CD4-positive, alpha-beta T cell (primary cell): Measurements from ENCODE around the gene SPACA6. TPM values are rescaled to one million over a fixed set of nuclear protein-coding genes. Genes with fewer than 3 reads are reported as not detected.
A peak's percentile ranks its signal among the peaks of the same experiment; 100 is the strongest.

Experiments used
- ATAC-seq: fragments of 200-7000 bp; cut with Tn5 transposase; one replicate; pipeline ENCODE4 v1.10.0; 2022; ENCODE audit warnings: mild to moderate bottlenecking; ENCODE audit not compliant: poor library complexity
- CTCF ChIA-PET: fragments of 350-600 bp; sonication (Branson Sonifier 250); formaldehyde crosslinking; loops from one replicate; lab custom pipeline; 2021; ENCODE audit warnings: antibody characterized with exemption, inconsistent platforms; lab: Charles Lee
- POLR2A ChIA-PET: fragments of 350-600 bp; sonication (Branson Sonifier 250); formaldehyde crosslinking; loops from one replicate; lab custom pipeline; 2021; ENCODE audit warnings: antibody characterized with exemption, inconsistent platforms; lab: Charles Lee
- DNase-seq, 14 experiments: peaks; one replicate each; pipeline ENCODE4 v3.0.0-alpha.2; 2013 to 2020; ENCODE audit warnings: mixed read lengths in 2 of 14
- H3K27ac ChIP-seq, 2 donors: one replicate each; pipeline versions ENCODE4 v1.5.1 to v1.7.0; 2013; ENCODE audit warnings: low read length in 2 of 2, low read depth in 1 of 2, mild to moderate bottlenecking in 1 of 2
- H3K27me3 ChIP-seq, 2 experiments: 1 replicate in 1 of 2; 2 replicates in 1 of 2; pipeline versions ENCODE4 v1.6.1 to v1.7.0; 2013; ENCODE audit warnings: low read length in 2 of 2, control low read depth in 1 of 2, mild to moderate bottlenecking in 1 of 2, moderate library complexity in 1 of 2; ENCODE audit not compliant: insufficient read depth in 2 of 2, control insufficient read depth in 1 of 2
- H3K36me3 ChIP-seq: one replicate; pipeline ENCODE4 v1.6.1; 2013; ENCODE audit warnings: low read length, control low read depth; ENCODE audit not compliant: insufficient read depth
- H3K4me1 ChIP-seq: one replicate; pipeline ENCODE4 v1.6.1; 2013; ENCODE audit warnings: low read length, control low read depth; ENCODE audit not compliant: insufficient read depth
- H3K4me3 ChIP-seq: one replicate; pipeline ENCODE4 v1.5.1; 2013; ENCODE audit warnings: mild to moderate bottlenecking, low read length, moderate library complexity
- H3K9me3 ChIP-seq, 2 experiments: 1 replicate in 1 of 2; 2 replicates in 1 of 2; pipeline versions ENCODE4 v1.6.1 to v1.7.0; 2013; ENCODE audit warnings: low read length in 2 of 2, mild to moderate bottlenecking in 2 of 2, control low read depth in 1 of 2, moderate library complexity in 1 of 2; ENCODE audit not compliant: control insufficient read depth in 1 of 2, insufficient read depth in 1 of 2
- H3K27ac Mint-ChIP-seq: one replicate; pipeline ENCODE4 v1.8.0; 2020; ENCODE audit warnings: mixed read lengths
- H3K27me3 Mint-ChIP-seq: one replicate; pipeline ENCODE4 v1.8.0; 2021; ENCODE audit warnings: mixed read lengths
- H3K36me3 Mint-ChIP-seq: one replicate; pipeline ENCODE4 v1.8.0; 2021; ENCODE audit warnings: low read depth, mixed read lengths
- H3K4me1 Mint-ChIP-seq: one replicate; pipeline ENCODE4 v1.8.0; 2021; ENCODE audit warnings: low read depth, mixed read lengths
- H3K4me3 Mint-ChIP-seq: one replicate; pipeline ENCODE4 v1.8.0; 2020; ENCODE audit warnings: mild to moderate bottlenecking, mixed read lengths
- H3K9me3 Mint-ChIP-seq: one replicate; pipeline ENCODE4 v1.8.0; 2020; ENCODE audit warnings: mixed read lengths
- intact Hi-C, 2 experiments: fragments of 100-400 bp; cut with DNase I in 1 of 2; cut with micrococcal nuclease in 1 of 2; formaldehyde crosslinking; loops; one replicate each; pipeline versions ENCODE4 v1.15.1 to v1.9.0; 2023 to 2025; cut with DNase I, micrococcal nuclease
- total RNA-seq, 174 experiments: library from RNA in 2 of 174; stranded (reverse) in 2 of 174; gene quantifications; one replicate each; pipeline ENCODE4 v1.2.3 and lab custom pipeline; 2021 to 2026
- TF ChIP-seq, protein P1 (sequence below): fragments of 200-600 bp; IDR thresholded peaks from one replicate; pipeline ENCODE4 v1.8.0; 2022; ENCODE audit warnings: antibody characterized with exemption, mild to moderate bottlenecking

The SPACA6 gene
- total RNA-seq, 2 experiments from 2014 or later, result 2.8 to 3.6 TPM

DNA sequence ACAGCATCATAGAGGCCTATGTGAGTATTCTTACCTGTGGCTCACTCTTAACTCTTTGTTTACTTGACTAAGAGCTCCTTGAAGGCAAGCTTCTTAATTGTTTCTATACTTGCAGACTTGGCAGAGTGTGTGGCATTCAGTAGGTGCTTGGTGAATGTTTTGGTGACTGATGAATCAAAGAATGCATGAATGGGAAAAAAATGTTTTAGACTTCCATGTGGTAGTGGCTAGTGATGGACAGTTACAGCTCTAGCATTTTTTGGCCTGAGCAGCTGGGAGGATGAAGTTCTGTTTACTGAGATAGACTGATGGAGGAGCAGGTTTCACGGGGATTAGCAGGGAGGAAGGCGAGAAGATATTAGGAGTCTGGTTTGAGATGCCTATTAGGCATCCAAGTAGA lies 17.0 kb downstream of the SPACA6 start:
- H3K4me1 ChIP-seq, result peaks cover 4% of the 10 kb centered on the region
- ATAC-seq (no peak), DNase-seq (no peak)
- ChIA-PET CTCF (no interaction called here), POLR2A (interaction anchor here (0.9 kb wide), 1 partner anchor 22 kb away, joined by 4 read pairs; no protein-coding TSS in a partner anchor)
- TF ChIP-seq, protein P1, sequence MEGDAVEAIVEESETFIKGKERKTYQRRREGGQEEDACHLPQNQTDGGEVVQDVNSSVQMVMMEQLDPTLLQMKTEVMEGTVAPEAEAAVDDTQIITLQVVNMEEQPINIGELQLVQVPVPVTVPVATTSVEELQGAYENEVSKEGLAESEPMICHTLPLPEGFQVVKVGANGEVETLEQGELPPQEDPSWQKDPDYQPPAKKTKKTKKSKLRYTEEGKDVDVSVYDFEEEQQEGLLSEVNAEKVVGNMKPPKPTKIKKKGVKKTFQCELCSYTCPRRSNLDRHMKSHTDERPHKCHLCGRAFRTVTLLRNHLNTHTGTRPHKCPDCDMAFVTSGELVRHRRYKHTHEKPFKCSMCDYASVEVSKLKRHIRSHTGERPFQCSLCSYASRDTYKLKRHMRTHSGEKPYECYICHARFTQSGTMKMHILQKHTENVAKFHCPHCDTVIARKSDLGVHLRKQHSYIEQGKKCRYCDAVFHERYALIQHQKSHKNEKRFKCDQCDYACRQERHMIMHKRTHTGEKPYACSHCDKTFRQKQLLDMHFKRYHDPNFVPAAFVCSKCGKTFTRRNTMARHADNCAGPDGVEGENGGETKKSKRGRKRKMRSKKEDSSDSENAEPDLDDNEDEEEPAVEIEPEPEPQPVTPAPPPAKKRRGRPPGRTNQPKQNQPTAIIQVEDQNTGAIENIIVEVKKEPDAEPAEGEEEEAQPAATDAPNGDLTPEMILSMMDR, result no peak
- no peaks in the 10 kb centered on the region for H3K27me3 Mint-ChIP-seq
- peaks cover 1% of the 10 kb centered on the region for H3K9me3 Mint-ChIP-seq
- H3K4me3 ChIP-seq, result no peak overlapping the region
- no peak overlapping the region for H3K4me3 Mint-ChIP-seq
- no peak overlapping the region for H3K27ac ChIP-seq
- H3K27me3 ChIP-seq, result no peaks in the 10 kb centered on the region
- H3K36me3 ChIP-seq, result peaks cover 16% of the 10 kb centered on the region
- peaks cover 0 to 10% of the 10 kb centered on the region in 2 experiments for H3K9me3 ChIP-seq
- peaks cover 20% of the 10 kb centered on the region for H3K36me3 Mint-ChIP-seq
- intact Hi-C loops, result no loop called here
- H3K27ac Mint-ChIP-seq, result no peak overlapping the region
- peaks cover 17% of the 10 kb centered on the region for H3K4me1 Mint-ChIP-seq

- H3K4me3 ChIP-seq, result no peak overlapping the region
- intact Hi-C loops, result no loop called here
- peaks cover 4% of the 10 kb centered on the region for H3K4me1 Mint-ChIP-seq
- no peak overlapping the region for H3K27ac ChIP-seq
- DNase-seq, result no peak
- no peaks in the 10 kb centered on the region for H3K4me1 ChIP-seq
- H3K9me3 Mint-ChIP-seq, result peaks cover 3% of the 10 kb centered on the region
- H3K27ac Mint-ChIP-seq, result no peak overlapping the region
- H3K36me3 Mint-ChIP-seq, result peaks cover 7% of the 10 kb centered on the region
- CTCF ChIA-PET, result no interaction called here
- H3K27me3 Mint-ChIP-seq, result peaks cover 7% of the 10 kb centered on the region
- POLR2A ChIA-PET, result no interaction called here
- ATAC-seq, result no peak
- TF ChIP-seq, protein P1, result no peak
- peaks cover 4% of the 10 kb centered on the region for H3K36me3 ChIP-seq
- H3K27me3 ChIP-seq, result peaks cover 2 to 5% of the 10 kb centered on the region in 2 experiments
- peaks cover 0 to 10% of the 10 kb centered on the region in 2 experiments for H3K9me3 ChIP-seq
- no peak overlapping the region for H3K4me3 Mint-ChIP-seq
Observed at GRCh38 chr19:51711702-51712101, 18.6 kb downstream of the SPACA6 start.

GRCh38 chr19:51712461-51713081 lies 19.4 kb downstream of the SPACA6 start:
- intact Hi-C loops, result no loop called here
- H3K27ac Mint-ChIP-seq, result no peak overlapping the region
- H3K9me3 Mint-ChIP-seq, result peaks cover 3% of the 10 kb centered on the region
- ChIA-PET CTCF (no interaction called here), POLR2A (no interaction called here)
- H3K4me3 Mint-ChIP-seq, result no peak overlapping the region
- H3K27me3 ChIP-seq, result peaks cover 7 to 8% of the 10 kb centered on the region in 2 experiments
- H3K4me3 ChIP-seq, result no peak overlapping the region
- peaks cover 15% of the 10 kb centered on the region for H3K27me3 Mint-ChIP-seq
- peaks cover 1% of the 10 kb centered on the region for H3K4me1 Mint-ChIP-seq
- ATAC-seq (no peak), DNase-seq (peak in 1 of 14 experiments; percentile 32)
- no peak overlapping the region for H3K27ac ChIP-seq
- no peaks in the 10 kb centered on the region for H3K4me1 ChIP-seq
- peaks cover 0 to 10% of the 10 kb centered on the region in 2 experiments for H3K9me3 ChIP-seq
- H3K36me3 ChIP-seq, result peaks cover 4% of the 10 kb centered on the region
- no peaks in the 10 kb centered on the region for H3K36me3 Mint-ChIP-seq
- TF ChIP-seq, protein P1, result no peak
